ENCODE measurements around the gene APOA1.
"Not testable (repeated sequence)": the region's sequence is repeated elsewhere in the genome, so short reads cannot be mapped to it uniquely, and the experiment has no call there.

The APOA1 gene

DNA sequence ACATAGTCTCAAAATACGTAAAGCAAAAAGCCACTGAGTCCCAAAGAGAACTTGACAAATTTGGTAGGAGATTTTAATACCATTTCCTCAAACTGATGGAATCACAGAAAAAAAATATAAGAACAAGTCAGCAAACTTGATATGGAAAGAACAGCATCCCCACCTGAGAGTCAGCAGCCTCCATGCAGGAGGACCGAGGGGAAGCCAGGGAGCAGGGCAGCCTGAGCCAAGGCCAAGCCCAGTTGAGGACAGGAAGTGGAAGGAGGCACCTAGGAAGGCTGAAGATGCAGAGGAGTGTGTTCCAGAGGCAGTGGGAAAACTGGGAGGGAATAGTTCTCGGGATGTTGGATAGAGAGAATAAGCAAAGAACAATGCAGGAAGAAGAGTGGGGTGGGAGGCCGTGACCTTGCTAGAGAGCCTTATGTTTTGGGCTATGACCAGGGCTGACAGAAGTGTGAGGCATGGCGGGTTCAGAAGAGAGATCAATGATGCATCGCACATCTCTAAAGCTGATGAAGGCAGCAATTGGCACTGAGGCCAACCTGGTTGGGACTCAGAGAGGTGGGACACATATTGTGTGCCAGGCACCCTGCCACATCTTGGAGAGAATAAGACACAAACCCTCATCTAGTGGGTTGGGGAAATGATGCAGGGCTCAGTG, 29.7 kb downstream of the APOA1 start:
- Histone ChIP-seq H3K9ac (ENCODE audit: low read depth, low read length) (peak overlapping the region; percentile 80), H3K4me3 (ENCODE audit: low read length) (no peak overlapping the region), H3K4me1 (ENCODE audit: control insufficient read depth, insufficient read depth, low read length) (peaks cover 26% of the 10 kb centered on the region), H3K27me3 (ENCODE audit: control insufficient read depth, insufficient read depth, low read length) (no peaks in the 10 kb centered on the region), H3K36me3 (ENCODE audit: insufficient read depth, low read length) (no peaks in the 10 kb centered on the region), H3K4me2 (ENCODE audit: low read length) (no peak overlapping the region), H3K9me3 (replicated peaks; ENCODE audit: low read length) (no peaks in the 10 kb centered on the region)

DNA sequence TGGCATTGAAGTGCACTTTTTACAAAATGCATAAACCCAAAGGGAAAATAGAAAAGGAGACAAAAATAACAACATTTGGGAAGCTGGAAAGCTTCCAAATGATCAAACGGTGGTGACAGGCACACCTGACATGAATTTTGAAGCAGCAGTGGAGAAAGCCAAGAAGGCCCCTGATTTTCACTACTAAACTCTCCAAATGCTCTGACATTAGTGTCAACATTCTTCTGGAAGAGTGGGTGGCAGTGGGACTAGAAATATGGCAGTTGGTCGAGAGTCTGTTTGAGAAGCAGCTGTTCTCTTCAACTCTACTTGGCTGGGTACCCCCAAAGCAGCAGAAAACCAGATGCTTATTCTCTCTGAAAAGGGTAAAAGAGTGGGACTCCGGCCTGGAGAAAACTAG, 33.4 kb downstream of the APOA1 start:
- Histone ChIP-seq H3K27me3 (ENCODE audit: control insufficient read depth, insufficient read depth, low read length) (peaks cover 3% of the 10 kb centered on the region), H3K36me3 (ENCODE audit: insufficient read depth, low read length) (no peaks in the 10 kb centered on the region), H3K9ac (ENCODE audit: low read depth, low read length) (no peak overlapping the region), H3K9me3 (replicated peaks; ENCODE audit: low read length) (no peaks in the 10 kb centered on the region), H3K4me2 (ENCODE audit: low read length) (no peak overlapping the region), H3K4me1 (ENCODE audit: control insufficient read depth, insufficient read depth, low read length) (peaks cover 14% of the 10 kb centered on the region), H3K4me3 (ENCODE audit: low read length) (no peak overlapping the region)

DNA sequence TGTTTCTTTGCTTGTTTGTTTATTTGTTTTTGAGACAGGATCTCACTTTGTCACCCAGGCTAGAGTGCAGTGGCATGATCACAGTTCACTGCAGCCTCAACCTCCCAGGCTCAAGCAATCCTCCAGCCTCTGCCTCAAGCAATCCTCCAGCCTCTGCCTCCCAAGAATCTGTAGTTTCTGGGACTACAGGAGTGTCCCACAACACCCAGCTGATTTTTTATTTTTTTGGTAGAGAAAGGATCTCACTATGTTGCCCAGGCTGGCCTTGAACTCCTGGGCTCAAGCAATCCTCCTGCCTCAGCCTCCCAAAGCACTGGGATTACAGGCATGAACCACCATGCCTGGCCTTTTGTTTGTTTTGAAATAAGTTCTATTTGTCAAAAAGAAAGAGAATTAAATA, 35.8 kb downstream of the APOA1 start:
- not testable (repeated sequence) for H3K4me1 ChIP-seq (ENCODE audit: control insufficient read depth, insufficient read depth, low read length); H3K9me3 ChIP-seq (replicated peaks; ENCODE audit: low read length)

DNA sequence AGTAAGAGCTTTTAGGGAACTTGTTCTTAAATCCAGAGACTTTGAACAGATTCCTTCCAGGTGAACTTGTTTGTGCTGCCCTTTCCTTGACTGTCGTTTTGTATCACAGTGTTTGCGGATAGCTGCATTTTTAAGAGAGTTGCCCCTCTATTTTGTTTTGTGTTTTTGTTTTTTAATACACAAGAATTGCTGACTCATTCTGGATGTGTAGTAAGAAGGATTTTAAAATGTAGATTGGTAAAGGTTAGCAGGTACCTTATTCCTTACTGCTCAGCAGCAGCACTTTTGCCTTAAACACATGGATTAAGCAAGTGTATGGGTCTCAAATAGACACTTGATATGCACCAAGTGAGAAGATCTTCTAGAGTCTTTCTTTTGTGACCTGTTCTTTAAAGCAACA, 36.8 kb downstream of the APOA1 start:
- Histone ChIP-seq H3K9me3 (replicated peaks; ENCODE audit: low read length) (no peaks in the 10 kb centered on the region), H3K27me3 (ENCODE audit: control insufficient read depth, insufficient read depth, low read length) (peaks cover 3% of the 10 kb centered on the region), H3K4me3 (ENCODE audit: low read length) (no peak overlapping the region), H3K36me3 (ENCODE audit: insufficient read depth, low read length) (no peaks in the 10 kb centered on the region), H3K4me1 (ENCODE audit: control insufficient read depth, insufficient read depth, low read length) (no peaks in the 10 kb centered on the region), H3K4me2 (ENCODE audit: low read length) (no peak overlapping the region), H3K9ac (ENCODE audit: low read depth, low read length) (no peak overlapping the region)

More for the DNA sequence above, 35.8 kb downstream of the APOA1 start:
- not testable (repeated sequence) for H3K4me3 ChIP-seq (ENCODE audit: low read length); H3K27me3 ChIP-seq (ENCODE audit: control insufficient read depth, insufficient read depth, low read length); H3K9ac ChIP-seq (ENCODE audit: low read depth, low read length); H3K36me3 ChIP-seq (ENCODE audit: insufficient read depth, low read length); H3K4me2 ChIP-seq (ENCODE audit: low read length)

DNA sequence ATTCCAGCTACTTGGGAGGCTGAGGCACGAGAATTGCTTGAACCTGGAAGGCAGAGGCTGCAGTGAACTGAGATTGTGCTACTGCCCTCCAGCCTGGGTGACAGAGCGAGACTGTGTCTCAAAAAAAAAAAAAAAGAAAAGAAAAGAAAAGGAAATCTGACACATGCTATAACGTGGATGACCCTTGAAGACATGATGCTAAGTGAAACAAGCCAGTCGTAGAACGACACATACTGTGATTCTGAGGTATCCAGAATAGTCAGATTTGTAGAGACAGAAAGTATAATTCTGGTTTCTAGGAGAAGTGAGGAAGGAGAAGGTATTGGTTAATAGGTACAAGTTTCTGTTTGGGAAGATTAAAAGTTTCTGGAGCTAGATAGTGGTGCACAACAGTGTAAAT, 39.1 kb downstream of the APOA1 start:
- H3K4me1 ChIP-seq (ENCODE audit: control insufficient read depth, insufficient read depth, low read length): peaks cover 6% of the 10 kb centered on the region
- H3K4me2 ChIP-seq (ENCODE audit: low read length): no peak overlapping the region
- H3K27me3 ChIP-seq (ENCODE audit: control insufficient read depth, insufficient read depth, low read length): peaks cover 3% of the 10 kb centered on the region
- no peaks in the 10 kb centered on the region for H3K36me3 ChIP-seq (ENCODE audit: insufficient read depth, low read length)
- H3K4me3 ChIP-seq (ENCODE audit: low read length): no peak overlapping the region
- H3K9ac ChIP-seq (ENCODE audit: low read depth, low read length): no peak overlapping the region
- no peaks in the 10 kb centered on the region for H3K9me3 ChIP-seq (replicated peaks; ENCODE audit: low read length)

DNA sequence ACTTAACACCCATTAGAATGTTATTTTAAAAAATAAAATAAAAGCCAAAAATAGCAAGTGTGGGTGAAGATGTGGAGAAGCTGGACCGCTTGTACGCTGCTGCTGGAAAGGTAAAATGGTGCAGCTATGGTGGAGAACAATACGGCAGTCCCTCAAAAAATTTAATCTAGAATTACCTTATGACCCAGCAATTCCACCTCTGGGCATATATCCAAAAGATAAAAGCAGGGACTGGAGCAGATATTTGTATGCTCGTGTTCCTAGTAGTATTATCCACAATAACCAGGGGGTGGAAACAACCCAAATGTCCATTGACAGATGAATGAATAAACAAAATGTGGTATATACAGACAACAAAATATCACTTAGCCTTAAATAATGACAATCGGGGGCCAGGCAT, 39.6 kb downstream of the APOA1 start:
- H3K4me2 ChIP-seq (ENCODE audit: low read length): no peak overlapping the region
- peaks cover 10% of the 10 kb centered on the region for H3K4me1 ChIP-seq (ENCODE audit: control insufficient read depth, insufficient read depth, low read length)
- peaks cover 3% of the 10 kb centered on the region for H3K27me3 ChIP-seq (ENCODE audit: control insufficient read depth, insufficient read depth, low read length)
- no peak overlapping the region for H3K9ac ChIP-seq (ENCODE audit: low read depth, low read length)
- H3K9me3 ChIP-seq (replicated peaks; ENCODE audit: low read length): no peaks in the 10 kb centered on the region
- no peaks in the 10 kb centered on the region for H3K36me3 ChIP-seq (ENCODE audit: insufficient read depth, low read length)
- no peak overlapping the region for H3K4me3 ChIP-seq (ENCODE audit: low read length)

DNA sequence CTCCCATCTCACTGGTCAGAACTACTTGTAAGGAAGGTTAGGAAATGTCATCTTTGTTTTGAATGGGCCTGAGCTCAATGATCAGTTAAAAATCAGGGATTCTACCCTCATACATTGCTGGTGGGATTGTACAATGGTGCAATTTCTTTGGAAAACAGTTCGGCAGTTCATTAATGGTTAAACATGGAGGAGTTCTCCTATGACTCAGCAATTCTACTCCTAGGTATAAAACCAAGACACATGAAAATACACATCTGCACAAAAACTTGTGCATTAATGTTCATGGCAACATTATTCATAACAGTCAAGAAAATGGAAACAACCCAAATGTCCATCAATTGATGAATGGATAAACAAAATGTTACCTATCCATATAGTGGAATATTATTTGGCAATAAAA, 40.9 kb downstream of the APOA1 start:
- H3K9me3 ChIP-seq (replicated peaks; ENCODE audit: low read length): no peaks in the 10 kb centered on the region
- peaks cover 3% of the 10 kb centered on the region for H3K27me3 ChIP-seq (ENCODE audit: control insufficient read depth, insufficient read depth, low read length)
- no peak overlapping the region for H3K4me3 ChIP-seq (ENCODE audit: low read length)
- H3K4me1 ChIP-seq (ENCODE audit: control insufficient read depth, insufficient read depth, low read length): peaks cover 23% of the 10 kb centered on the region
- H3K9ac ChIP-seq (ENCODE audit: low read depth, low read length): no peak overlapping the region
- H3K4me2 ChIP-seq (ENCODE audit: low read length): no peak overlapping the region
- H3K36me3 ChIP-seq (ENCODE audit: insufficient read depth, low read length): no peaks in the 10 kb centered on the region

DNA sequence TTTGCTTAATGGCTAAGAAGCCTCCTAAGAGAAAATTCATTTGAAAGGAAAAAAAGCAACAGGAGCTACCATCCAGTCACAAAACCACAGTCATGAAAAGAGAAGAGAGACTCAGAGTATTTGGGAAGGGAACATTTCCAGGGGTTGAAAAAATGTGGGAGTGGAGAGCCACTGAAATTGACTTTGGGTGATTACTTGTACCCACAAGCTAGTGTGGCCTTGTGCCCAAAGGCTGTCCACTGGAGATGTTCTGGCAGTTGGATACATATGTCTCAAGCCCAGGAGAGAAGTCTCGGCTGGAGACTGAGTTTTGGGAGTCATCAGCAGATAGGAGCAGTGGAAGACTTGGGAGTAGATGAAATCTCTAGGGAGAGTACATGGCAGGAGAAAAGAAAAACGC, 42.6 kb downstream of the APOA1 start:
- peaks cover 31% of the 10 kb centered on the region for H3K4me1 ChIP-seq (ENCODE audit: control insufficient read depth, insufficient read depth, low read length)
- no peak overlapping the region for H3K4me2 ChIP-seq (ENCODE audit: low read length)
- no peaks in the 10 kb centered on the region for H3K9me3 ChIP-seq (replicated peaks; ENCODE audit: low read length)
- no peak overlapping the region for H3K9ac ChIP-seq (ENCODE audit: low read depth, low read length)
- no peak overlapping the region for H3K4me3 ChIP-seq (ENCODE audit: low read length)
- H3K36me3 ChIP-seq (ENCODE audit: insufficient read depth, low read length): no peaks in the 10 kb centered on the region
- no peaks in the 10 kb centered on the region for H3K27me3 ChIP-seq (ENCODE audit: control insufficient read depth, insufficient read depth, low read length)

DNA sequence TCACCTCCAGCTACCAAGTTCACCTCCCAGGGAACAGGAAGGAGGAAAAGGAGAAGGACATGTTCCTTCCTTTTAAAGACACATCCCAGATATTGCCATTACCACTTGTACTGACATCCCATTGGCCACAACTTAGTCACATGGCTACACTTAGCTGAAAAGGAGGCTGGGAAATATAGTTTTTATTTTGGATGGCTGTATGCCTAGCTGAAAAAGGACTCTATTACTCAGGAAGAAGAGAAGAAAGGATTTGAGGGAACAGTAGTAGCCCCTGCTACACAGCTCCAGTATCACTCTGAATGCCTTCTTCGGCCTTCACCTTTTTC, 43.7 kb downstream of the APOA1 start:
- Histone ChIP-seq H3K4me3 (ENCODE audit: low read length) (no peak overlapping the region), H3K4me2 (ENCODE audit: low read length) (no peak overlapping the region), H3K4me1 (ENCODE audit: control insufficient read depth, insufficient read depth, low read length) (peaks cover 31% of the 10 kb centered on the region), H3K36me3 (ENCODE audit: insufficient read depth, low read length) (no peaks in the 10 kb centered on the region), H3K9me3 (replicated peaks; ENCODE audit: low read length) (no peaks in the 10 kb centered on the region), H3K27me3 (ENCODE audit: control insufficient read depth, insufficient read depth, low read length) (no peaks in the 10 kb centered on the region), H3K9ac (ENCODE audit: low read depth, low read length) (no peak overlapping the region)

DNA sequence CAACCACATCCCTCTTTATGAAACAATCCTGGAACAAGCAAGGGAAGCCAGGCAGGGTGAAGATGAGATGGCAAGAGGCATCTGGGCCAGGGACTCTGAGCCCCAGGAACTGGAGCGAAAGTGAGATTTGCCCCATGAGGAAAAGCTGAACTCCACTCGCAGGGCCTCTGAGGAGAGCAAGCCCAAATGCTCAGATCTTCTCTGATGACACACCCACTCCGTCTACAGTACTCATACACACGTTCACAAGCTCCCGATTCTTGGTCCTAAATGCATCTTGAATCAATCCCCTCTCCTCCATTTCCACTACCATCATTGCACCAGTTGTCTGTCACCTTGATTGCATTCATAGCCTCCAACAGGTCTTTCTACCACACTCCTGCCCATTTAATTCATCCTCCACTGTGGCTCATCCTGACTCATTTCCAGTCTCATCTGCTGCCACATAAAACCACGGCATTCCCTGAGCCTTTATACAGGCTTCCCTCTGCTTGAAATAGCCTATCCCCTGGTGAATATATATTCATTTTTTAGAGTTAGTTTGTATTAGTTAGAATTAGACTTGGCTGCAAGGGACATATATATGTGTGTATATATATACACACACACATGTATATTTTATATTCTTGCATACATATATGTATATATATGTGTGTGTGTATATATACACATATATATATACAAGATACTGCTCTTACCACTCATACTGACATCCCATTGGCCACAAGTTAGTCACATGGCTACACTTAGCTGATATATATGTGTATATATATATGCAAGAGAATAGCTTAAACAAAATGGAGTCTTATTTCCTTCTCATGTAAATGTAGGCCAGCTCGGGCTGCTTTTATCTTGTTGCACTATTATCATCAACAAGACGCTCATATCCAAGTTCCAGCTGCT, 44.3 kb downstream of the APOA1 start:
- no peak overlapping the region for H3K4me3 ChIP-seq (ENCODE audit: low read length)
- no peaks in the 10 kb centered on the region for H3K27me3 ChIP-seq (ENCODE audit: control insufficient read depth, insufficient read depth, low read length)
- H3K9ac ChIP-seq (ENCODE audit: low read depth, low read length): no peak overlapping the region
- H3K4me1 ChIP-seq (ENCODE audit: control insufficient read depth, insufficient read depth, low read length): peaks cover 36% of the 10 kb centered on the region
- no peaks in the 10 kb centered on the region for H3K36me3 ChIP-seq (ENCODE audit: insufficient read depth, low read length)
- peak overlapping the region; percentile 1 for H3K4me2 ChIP-seq (ENCODE audit: low read length)
- H3K9me3 ChIP-seq (replicated peaks; ENCODE audit: low read length): no peaks in the 10 kb centered on the region

DNA sequence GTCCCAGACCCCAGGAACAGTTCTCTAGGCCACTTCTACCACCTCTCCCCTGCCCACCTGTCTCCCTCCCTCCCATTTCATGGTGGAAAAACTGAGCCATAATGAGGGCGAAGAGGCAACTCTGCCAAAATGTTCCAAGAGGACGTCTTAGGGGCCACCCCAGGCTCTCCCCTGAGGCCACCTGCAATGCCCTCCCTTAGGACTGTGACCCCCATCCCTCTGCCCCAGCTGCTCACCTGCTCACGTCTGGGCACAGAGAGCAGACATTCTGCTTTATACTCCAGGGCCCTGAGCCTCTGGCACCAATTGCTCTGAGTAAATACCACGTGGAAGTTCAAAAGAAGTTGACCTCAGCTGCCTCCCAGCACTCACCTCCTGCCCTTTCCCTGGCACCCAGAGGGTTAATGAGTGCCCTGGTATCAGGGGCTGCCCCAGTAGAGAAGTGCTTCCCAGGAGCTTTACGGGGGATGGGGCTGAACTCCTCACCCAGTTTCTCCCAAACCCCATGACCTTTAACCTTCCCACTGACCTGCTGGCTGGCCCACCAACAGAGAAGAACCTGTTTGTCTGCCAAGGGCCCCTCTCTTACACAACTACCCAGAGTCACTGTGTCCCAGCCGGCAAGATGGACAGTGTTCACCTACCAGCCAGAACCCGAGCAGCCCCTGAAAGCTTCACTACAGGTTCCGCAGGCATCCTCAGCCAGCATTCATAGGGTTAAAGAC, 45.1 kb downstream of the APOA1 start:
- Histone ChIP-seq H3K36me3 (ENCODE audit: insufficient read depth, low read length) (no peaks in the 10 kb centered on the region), H3K27me3 (ENCODE audit: control insufficient read depth, insufficient read depth, low read length) (no peaks in the 10 kb centered on the region), H3K9ac (ENCODE audit: low read depth, low read length) (no peak overlapping the region), H3K9me3 (replicated peaks; ENCODE audit: low read length) (no peaks in the 10 kb centered on the region), H3K4me3 (ENCODE audit: low read length) (no peak overlapping the region), H3K4me2 (ENCODE audit: low read length) (peak overlapping the region; percentile 1), H3K4me1 (ENCODE audit: control insufficient read depth, insufficient read depth, low read length) (peaks cover 36% of the 10 kb centered on the region)

All from skeletal muscle satellite cell (primary cell).